Activated naive CD8-positive, alpha-beta T cell treated with anti-CD3 and anti-CD28 coated beads for 36 hours (primary cell): ENCODE data around the gene PRAF2. TPM values are rescaled to one million over a fixed set of nuclear protein-coding genes. Genes with fewer than 3 reads are reported as not detected.

Experiments
- DNase-seq: peaks from one replicate; pipeline ENCODE4 v3.0.0; 2021
- H3K27ac Mint-ChIP-seq: one replicate; pipeline ENCODE4 v1.8.0; 2022; ENCODE audit warnings: mild to moderate bottlenecking, moderate library complexity, mixed read lengths
- H3K27me3 Mint-ChIP-seq: one replicate; pipeline ENCODE4 v1.8.0; 2022; ENCODE audit warnings: mild to moderate bottlenecking, mixed read lengths
- H3K36me3 Mint-ChIP-seq: one replicate; pipeline ENCODE4 v1.8.0; 2021; ENCODE audit warnings: mild to moderate bottlenecking, mixed read lengths
- H3K4me1 Mint-ChIP-seq: one replicate; pipeline ENCODE4 v1.8.0; 2021; ENCODE audit warnings: mixed read lengths
- H3K4me3 Mint-ChIP-seq: one replicate; pipeline ENCODE4 v1.8.0; 2022; ENCODE audit warnings: mild to moderate bottlenecking, moderate library complexity, mixed read lengths
- H3K9me3 Mint-ChIP-seq: one replicate; pipeline ENCODE4 v1.8.0; 2022; ENCODE audit warnings: mixed read lengths
- total RNA-seq, 2 experiments: library from RNA; stranded (reverse); gene quantifications; one replicate each; pipeline ENCODE4 v1.2.3, GENCODE V29; 2021

Gene PRAF2, protein sequence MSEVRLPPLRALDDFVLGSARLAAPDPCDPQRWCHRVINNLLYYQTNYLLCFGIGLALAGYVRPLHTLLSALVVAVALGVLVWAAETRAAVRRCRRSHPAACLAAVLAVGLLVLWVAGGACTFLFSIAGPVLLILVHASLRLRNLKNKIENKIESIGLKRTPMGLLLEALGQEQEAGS
- 10 to 100 TPM; 10.1 to 11.9 TPM for total RNA-seq

DNA sequence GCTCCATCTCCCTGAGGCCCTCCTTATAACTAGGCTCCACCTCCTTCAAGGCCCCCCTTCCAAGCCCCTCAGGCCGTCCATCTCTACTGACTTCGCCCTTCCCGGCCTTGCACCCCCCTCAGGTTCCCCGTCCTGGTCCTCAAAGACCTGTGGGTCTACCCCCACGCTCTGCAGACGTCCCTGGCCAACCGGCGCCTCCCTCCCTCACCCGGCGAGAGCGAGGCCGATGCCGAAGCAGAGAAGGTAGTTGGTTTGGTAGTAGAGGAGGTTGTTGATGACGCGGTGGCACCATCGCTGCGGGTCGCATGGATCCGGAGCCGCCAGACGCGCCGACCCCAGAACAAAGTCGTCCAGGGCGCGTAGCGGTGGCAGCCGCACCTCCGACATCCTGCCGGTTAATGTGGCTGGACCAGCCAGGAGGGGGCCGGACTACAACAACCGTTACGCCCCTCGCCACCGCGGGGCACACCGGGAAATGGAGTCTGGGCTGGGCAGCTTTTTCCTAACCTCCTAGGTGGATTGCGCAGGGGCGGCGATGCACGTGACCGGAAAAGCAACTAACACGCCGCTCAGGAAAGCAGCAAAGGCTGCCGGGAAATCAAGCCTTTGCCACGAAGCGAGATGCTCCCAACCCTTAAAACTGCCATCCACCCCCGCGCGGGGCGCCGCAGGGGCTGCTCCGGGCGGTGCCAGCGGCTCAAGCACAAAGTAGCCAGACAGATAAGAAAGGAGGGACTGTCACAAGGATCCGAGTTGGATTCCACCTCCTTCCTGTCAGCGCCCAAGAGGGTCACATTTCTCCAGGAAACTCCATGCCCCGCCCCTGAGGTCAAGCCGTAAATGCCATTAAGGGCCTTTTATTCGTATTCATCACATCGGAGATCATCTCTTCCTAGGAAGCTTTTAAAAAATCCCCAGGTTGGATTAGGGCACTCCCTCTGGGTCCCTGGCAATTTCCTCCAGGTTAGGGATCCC, at the start of gene PRAF2:
TSS of gene PRAF2 (minus strand) at position 402 of the 975 bp plus-strand sequence. CDS start at position 387, 15 bp downstream.
- H3K4me3 Mint-ChIP-seq: peak within 1 kb of the TSS; percentile 89
- peak; percentile 89 for DNase-seq
- H3K27ac Mint-ChIP-seq: peak within 1 kb of the TSS; percentile 84
- no peaks in the 10 kb centered on the region for H3K27me3 Mint-ChIP-seq
- H3K36me3 Mint-ChIP-seq: peaks cover 23% of the 10 kb centered on the region
- H3K4me1 Mint-ChIP-seq: peaks cover 16% of the 10 kb centered on the region
- H3K9me3 Mint-ChIP-seq: no peaks in the 10 kb centered on the region

DNA sequence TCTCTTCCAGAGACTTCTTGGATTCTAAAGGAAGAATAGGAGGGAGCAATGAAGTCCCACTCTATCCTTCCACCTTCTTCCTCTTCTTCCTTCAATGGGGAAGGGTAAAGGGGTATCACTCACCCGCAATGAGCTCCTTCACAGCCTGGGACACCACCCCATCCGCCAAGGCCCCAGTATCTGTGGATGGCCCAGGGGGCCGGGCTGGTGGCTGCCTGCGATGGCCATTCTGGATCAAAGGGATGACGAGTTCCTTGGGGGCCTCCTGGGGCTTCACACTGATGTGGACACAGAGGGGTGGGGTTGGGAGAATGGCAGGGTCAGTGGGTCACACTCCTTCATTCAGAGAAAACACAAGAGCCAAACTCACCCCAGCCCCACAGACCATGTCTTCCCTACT, 48.7 kb upstream of the PRAF2 start:
- H3K4me3 Mint-ChIP-seq: peak overlapping the region; percentile 97
- no peak for DNase-seq
- peaks cover 14% of the 10 kb centered on the region for H3K4me1 Mint-ChIP-seq
- H3K27ac Mint-ChIP-seq: peak overlapping the region; percentile 92
- peaks cover 6% of the 10 kb centered on the region for H3K36me3 Mint-ChIP-seq
- no peaks in the 10 kb centered on the region for H3K9me3 Mint-ChIP-seq
- H3K27me3 Mint-ChIP-seq: no peaks in the 10 kb centered on the region

DNA sequence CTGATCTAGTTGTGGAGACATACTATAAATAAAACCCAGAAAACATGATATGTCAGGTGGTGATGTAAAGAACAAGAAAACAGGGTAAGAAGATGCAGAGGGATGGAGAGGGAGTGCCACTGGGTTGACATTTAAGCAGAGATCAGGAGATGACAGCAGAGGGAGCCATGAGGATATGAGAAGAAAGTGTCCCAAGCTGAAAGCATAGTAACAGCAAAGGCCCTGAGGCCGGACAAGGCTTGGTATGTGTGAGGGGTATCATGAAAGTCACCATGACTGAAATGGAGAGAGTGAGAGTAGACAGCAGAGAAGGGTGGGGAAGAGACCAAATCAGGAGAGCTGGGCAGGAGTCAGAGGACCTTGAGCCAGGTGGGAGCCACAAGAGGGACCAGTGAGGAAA, 46.3 kb upstream of the PRAF2 start:
- Mint-ChIP-seq H3K4me3 (no peak overlapping the region), H3K9me3 (no peaks in the 10 kb centered on the region), H3K27ac (peak overlapping the region; percentile 51), H3K27me3 (no peaks in the 10 kb centered on the region), H3K36me3 (peaks cover 6% of the 10 kb centered on the region), H3K4me1 (peaks cover 16% of the 10 kb centered on the region)
- DNase-seq: no peak

DNA sequence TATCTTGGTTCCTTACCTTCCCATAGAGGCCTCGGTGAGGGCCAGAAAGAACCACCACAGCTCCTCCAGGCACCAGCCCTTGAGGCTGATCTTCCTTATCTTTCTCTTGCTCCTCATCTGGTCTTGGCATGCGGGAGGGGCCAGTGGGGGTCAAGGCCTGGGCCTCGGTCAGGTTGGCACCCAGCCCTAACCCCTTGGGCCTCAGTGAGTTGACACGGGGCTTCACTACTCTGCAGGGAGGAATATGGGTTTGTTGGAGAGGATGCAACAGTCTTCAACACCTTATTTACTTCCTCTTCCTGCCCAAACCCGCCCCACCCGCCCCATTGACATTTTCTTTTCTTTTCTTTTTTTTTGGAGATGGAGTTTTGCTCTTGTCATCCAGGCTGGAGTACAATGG, 43.8 kb upstream of the PRAF2 start:
- Mint-ChIP-seq H3K4me3 (no peak overlapping the region), H3K36me3 (peaks cover 6% of the 10 kb centered on the region)

DNA sequence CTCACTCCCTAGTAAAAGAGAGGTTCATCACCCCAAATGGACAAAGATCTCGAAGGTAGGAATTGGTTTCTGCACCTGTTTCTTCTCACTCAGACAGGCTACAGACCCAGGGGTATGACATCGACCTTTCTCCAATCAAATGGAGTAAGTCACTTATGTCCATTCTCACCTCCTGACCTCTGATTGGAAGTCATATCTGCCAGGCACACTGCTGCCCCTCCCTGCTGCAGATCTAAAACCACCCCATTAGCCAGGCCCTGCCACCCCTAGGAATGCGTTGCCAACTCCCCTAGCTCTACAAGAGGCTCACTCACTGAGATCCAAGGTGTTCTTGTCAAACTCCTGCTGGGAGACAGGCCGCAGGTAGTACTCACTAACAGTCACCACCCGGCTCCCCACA, 42.9 kb upstream of the PRAF2 start:
- Mint-ChIP-seq H3K4me3 (no peak overlapping the region), H3K9me3 (no peaks in the 10 kb centered on the region), H3K4me1 (peaks cover 10% of the 10 kb centered on the region), H3K27ac (no peak overlapping the region), H3K27me3 (no peaks in the 10 kb centered on the region), H3K36me3 (peaks cover 7% of the 10 kb centered on the region)
- no peak for DNase-seq

More for the DNA sequence above, 43.8 kb upstream of the PRAF2 start:
- DNase-seq: no peak
- Mint-ChIP-seq H3K27me3 (no peaks in the 10 kb centered on the region), H3K9me3 (no peaks in the 10 kb centered on the region), H3K27ac (no peak overlapping the region), H3K4me1 (peaks cover 11% of the 10 kb centered on the region)

DNA sequence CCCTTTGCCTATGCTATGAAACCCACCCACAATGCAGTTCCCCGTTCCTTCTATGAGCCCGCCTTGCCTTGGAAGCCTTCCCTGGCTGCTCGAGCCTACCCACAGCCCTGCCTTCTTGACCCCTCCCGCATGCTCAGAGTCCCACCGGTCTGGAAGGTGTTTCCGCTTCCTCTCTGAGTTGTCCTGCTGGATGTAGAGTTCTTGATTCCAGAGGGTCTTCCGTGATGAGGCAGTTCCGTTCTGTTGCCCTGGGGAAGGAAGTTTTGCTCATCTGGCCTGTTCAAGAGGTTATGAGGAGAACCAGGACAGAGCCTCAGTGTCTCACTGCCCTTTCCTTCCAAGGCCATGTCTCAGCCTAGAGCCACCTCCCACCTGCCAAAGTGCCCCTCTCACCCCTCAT, 42.3 kb upstream of the PRAF2 start:
- peaks cover 7% of the 10 kb centered on the region for H3K36me3 Mint-ChIP-seq

DNA sequence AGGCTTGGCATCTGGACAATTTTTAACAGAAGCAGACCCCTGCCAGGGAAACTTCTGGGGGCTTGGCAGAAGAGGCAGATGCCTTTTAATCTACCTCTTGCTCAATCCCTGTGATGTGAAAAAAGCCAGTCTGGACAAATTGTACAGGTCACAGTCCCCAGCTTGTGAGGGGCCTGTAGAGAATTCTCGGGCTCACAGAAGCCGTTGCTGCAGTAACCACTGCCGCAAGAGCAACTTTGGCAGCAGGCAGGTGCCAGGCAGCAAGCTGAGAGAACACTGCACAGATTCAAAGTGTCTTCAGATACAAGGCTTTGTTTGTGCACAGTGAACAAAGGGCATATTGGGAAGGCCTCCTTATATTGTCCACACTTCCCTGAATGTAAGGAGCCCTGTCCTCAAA, 38.0 kb upstream of the PRAF2 start:
- H3K36me3 Mint-ChIP-seq: peaks cover 1% of the 10 kb centered on the region
- H3K4me1 Mint-ChIP-seq: no peaks in the 10 kb centered on the region
- H3K9me3 Mint-ChIP-seq: no peaks in the 10 kb centered on the region
- no peak overlapping the region for H3K4me3 Mint-ChIP-seq
- no peaks in the 10 kb centered on the region for H3K27me3 Mint-ChIP-seq
- DNase-seq: no peak
- H3K27ac Mint-ChIP-seq: no peak overlapping the region

More for the DNA sequence above, 42.3 kb upstream of the PRAF2 start:
- no peak overlapping the region for H3K27ac Mint-ChIP-seq
- H3K4me3 Mint-ChIP-seq: no peak overlapping the region
- H3K9me3 Mint-ChIP-seq: no peaks in the 10 kb centered on the region
- peaks cover 7% of the 10 kb centered on the region for H3K4me1 Mint-ChIP-seq
- H3K27me3 Mint-ChIP-seq: no peaks in the 10 kb centered on the region
- no peak for DNase-seq

DNA sequence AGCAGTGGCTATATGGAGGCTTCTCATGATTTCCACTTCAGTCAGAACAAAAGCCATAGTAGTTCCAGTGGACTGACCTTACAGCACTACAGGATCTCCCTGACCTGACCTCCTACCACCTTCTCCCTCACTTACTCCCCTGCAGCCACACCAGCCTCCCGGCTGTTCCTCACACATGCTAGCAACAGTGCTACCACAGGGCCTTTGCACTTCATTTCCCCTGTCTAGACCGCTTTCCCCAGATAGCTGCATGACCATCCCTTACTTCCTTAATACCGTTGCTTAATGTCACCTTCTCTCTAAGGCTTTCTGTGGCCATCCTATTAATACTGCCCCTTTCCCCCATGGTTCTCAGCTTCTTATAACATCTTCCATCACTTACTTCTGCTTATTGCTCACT, 36.6 kb upstream of the PRAF2 start:
- H3K4me3 Mint-ChIP-seq: no peak overlapping the region
- H3K27me3 Mint-ChIP-seq: no peaks in the 10 kb centered on the region
- peaks cover 1% of the 10 kb centered on the region for H3K36me3 Mint-ChIP-seq
- no peak for DNase-seq
- H3K9me3 Mint-ChIP-seq: no peaks in the 10 kb centered on the region
- no peak overlapping the region for H3K27ac Mint-ChIP-seq
- no peaks in the 10 kb centered on the region for H3K4me1 Mint-ChIP-seq

DNA sequence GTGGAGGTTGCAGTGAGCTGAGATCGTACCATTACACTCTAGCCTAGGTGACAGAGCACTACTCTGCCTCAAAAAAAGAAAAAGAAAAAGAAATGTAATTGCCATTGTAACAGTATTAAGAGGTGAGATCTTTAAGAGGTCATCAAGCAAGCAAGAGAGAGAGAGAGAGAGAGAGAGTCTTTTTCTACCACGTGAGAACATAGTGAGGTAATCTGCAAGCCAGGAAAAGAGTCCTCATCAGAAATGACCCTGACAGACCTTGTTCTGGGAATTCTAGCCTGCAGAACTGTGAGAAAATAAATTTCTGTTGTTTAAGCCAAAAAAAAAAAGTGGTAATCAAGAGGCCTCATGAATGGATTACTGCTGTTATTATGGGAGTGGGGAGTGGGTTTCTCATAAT, 34.8 kb upstream of the PRAF2 start:
- Mint-ChIP-seq H3K27ac (no peak overlapping the region), H3K27me3 (no peaks in the 10 kb centered on the region), H3K4me3 (no peak overlapping the region), H3K4me1 (no peaks in the 10 kb centered on the region), H3K36me3 (peaks cover 1% of the 10 kb centered on the region), H3K9me3 (no peaks in the 10 kb centered on the region)
- no peak for DNase-seq

DNA sequence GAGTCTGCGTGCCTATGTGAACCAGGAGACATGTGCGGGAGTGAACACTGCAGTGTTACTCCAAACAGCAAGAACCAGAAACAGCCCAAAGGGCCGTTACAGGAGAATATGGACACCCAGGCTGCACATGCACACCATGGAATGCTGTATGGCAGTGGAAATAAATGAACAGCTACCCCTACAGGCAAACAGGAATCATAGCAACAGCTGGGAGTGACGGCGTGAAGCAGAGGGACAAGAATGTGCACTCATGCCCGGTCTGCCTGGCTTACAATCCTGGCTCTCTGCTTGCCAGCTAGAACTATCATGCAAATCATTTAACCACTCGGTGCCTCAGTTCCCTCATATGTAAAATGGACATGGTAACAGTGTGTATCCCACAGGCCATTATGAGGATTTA, 33.1 kb upstream of the PRAF2 start:
- DNase-seq: no peak
- Mint-ChIP-seq H3K4me1 (peaks cover 2% of the 10 kb centered on the region), H3K9me3 (no peaks in the 10 kb centered on the region), H3K27ac (no peak overlapping the region), H3K27me3 (no peaks in the 10 kb centered on the region), H3K4me3 (no peak overlapping the region), H3K36me3 (peaks cover 1% of the 10 kb centered on the region)

DNA sequence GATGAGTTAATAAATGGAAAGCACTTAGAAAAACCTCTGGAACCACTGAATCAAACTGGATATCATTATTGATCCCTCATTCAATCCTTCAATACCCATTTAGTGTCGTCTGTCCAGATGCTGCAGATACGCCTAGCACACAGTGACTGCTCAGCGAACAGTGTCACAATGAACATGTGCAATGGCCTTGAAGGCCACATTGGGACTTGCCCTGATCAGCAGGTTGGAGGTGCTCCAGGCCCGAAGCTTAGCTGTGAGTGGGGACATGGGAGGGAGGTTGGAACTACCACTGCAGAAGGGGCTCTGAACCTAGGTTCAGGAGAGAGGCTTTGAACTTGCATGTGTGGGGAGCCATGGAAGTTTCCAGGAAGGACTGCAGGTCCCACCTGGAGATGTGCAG, 32.5 kb upstream of the PRAF2 start:
- Mint-ChIP-seq H3K27ac (peak overlapping the region; percentile 58), H3K4me3 (no peak overlapping the region), H3K36me3 (peaks cover 1% of the 10 kb centered on the region), H3K27me3 (no peaks in the 10 kb centered on the region), H3K9me3 (no peaks in the 10 kb centered on the region), H3K4me1 (peaks cover 6% of the 10 kb centered on the region)
- DNase-seq: no peak

DNA sequence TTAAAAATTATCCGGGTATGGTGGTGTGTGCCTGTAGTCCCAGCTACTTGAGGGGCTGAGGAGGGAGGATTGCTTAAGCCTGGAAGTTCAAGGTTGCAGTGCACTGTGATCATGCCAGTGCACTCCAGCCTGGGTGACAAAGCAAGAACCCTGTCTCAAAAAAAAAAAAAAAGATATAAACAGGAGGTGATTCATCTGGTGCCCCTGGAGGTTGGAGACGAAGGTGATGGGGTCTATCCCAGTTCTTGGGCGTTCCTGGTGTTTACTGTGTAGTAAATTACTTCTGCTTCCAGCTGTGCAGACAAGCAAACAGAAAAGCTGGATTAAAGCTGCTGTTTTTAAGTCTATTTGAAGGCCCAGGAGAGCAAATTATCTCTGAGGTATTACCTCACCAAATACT, 29.8 kb upstream of the PRAF2 start:
- Mint-ChIP-seq H3K27me3 (no peaks in the 10 kb centered on the region), H3K4me3 (no peak overlapping the region), H3K27ac (no peak overlapping the region), H3K36me3 (peaks cover 4% of the 10 kb centered on the region), H3K4me1 (peaks cover 9% of the 10 kb centered on the region), H3K9me3 (no peaks in the 10 kb centered on the region)
- no peak for DNase-seq

DNA sequence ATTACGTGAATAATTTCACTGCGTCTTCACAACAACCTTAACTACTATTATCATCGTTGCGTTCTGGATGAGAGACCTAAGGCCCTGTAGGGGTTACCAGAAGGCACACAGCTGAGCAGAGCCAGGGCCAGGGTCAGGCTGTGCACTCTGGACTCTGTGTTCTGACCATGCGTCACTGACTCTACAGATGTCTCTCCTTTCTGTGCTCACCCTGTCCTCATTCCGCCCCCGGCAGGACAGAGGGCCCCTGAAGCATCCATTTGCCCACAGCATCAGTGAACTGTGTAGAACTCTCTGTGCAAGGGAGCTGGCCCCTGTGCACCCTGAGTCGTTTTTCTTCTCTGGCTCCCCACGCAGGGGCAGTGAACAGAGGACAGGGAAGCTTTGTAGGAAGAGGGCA, 28.4 kb upstream of the PRAF2 start:
- Mint-ChIP-seq H3K4me3 (peak overlapping the region; percentile 90), H3K4me1 (peaks cover 9% of the 10 kb centered on the region), H3K9me3 (no peaks in the 10 kb centered on the region), H3K27me3 (no peaks in the 10 kb centered on the region), H3K36me3 (peaks cover 4% of the 10 kb centered on the region), H3K27ac (no peak overlapping the region)
- DNase-seq: no peak

DNA sequence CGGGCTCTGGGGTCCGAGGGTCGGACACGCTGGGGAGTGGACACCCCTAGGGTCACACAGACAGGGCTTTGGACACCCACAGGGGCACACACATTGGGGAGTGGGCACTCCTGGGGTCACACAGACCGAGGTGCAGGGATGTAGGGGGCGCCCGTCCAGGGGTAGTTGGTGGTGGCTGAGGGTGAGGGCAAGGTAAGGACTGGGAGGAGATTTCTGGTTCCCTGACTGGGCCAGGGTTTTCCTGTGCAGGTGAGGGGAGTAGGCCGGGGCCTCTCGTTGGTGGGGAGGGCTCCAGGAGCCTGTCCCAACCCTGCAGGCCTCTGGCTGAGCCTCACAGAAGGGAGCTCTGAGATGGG, 27.8 kb upstream of the PRAF2 start:
- no peaks in the 10 kb centered on the region for H3K27me3 Mint-ChIP-seq
- H3K27ac Mint-ChIP-seq: peak overlapping the region; percentile 89
- peaks cover 4% of the 10 kb centered on the region for H3K36me3 Mint-ChIP-seq
- peak overlapping the region; percentile 90 for H3K4me3 Mint-ChIP-seq
- no peaks in the 10 kb centered on the region for H3K9me3 Mint-ChIP-seq
- peaks cover 9% of the 10 kb centered on the region for H3K4me1 Mint-ChIP-seq
- DNase-seq: peak; percentile 3

DNA sequence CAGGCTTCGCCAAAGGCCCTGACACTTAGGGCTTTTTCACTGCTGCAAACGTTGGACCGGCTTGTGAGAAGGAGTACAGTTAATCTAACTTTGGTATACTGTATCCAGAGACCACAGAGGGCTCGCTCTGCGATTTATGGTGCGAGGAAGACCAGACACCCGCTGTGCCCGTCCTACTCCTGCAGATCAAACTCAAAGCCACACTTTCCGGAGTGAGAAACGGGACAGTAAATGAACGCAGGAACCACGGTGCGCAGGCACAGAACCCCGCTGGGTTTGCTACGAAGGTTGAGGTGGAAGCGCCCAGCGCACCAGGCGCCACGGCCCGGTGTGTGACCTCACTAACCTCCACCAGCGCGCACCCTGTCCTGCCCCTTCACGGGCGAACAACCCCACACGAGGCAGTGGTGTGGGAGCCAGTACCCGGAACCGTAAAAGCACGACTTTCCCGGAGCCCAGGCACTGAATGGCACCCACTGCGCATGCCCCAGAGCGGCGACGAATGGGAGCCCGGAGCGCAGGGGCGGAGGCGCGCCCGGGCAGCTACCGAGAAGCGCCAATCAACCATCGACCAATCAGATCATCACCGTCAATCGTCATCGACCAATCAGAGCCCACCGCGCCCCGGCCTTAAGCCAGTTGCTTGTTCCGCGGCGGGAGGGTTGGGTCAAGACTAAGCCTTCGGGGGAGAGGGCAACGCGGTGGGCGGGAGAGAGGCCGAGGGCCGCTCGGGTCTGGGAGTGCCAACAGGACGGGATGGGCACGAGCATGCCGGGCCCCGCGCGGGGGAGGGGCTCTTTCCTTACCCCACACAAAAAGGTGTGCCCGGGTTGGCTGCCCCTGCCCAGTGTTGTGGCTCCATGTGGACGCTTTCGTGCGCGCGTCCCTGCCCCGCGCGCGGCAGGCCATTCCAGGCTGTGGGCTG, 27.2 kb upstream of the PRAF2 start:
- DNase-seq: peak; percentile 90
- peak overlapping the region; percentile 90 for H3K4me3 Mint-ChIP-seq
- H3K27ac Mint-ChIP-seq: peak overlapping the region; percentile 89
- H3K27me3 Mint-ChIP-seq: no peaks in the 10 kb centered on the region
- peaks cover 9% of the 10 kb centered on the region for H3K4me1 Mint-ChIP-seq
- H3K36me3 Mint-ChIP-seq: peaks cover 4% of the 10 kb centered on the region
- H3K9me3 Mint-ChIP-seq: no peaks in the 10 kb centered on the region
